Glomerular endothelial cell (primary cell): ENCODE measurements around the gene DTNA. TPM values are rescaled to one million over a fixed set of nuclear protein-coding genes. Genes with fewer than 3 reads are reported as not detected.
"Not testable (repeated sequence)": the region's sequence is repeated elsewhere in the genome, so short reads cannot be mapped to it uniquely, and the experiment has no call there.

Source experiments
- DNase-seq: peaks from one replicate; pipeline ENCODE4 v3.0.0-alpha.2; 2011; ENCODE audit warnings: low read depth, low spot score; ENCODE audit errors: extremely low read depth
- total RNA-seq: library from RNA; depleted of rRNA; stranded (reverse); fragments of >200 nt; gene quantifications from 2 replicates; pipeline ENCODE4 v1.2.3, GENCODE V29; 2015

Gene DTNA
- total RNA-seq, 1 donor from 2014 or later: 12.3 TPM

DNA sequence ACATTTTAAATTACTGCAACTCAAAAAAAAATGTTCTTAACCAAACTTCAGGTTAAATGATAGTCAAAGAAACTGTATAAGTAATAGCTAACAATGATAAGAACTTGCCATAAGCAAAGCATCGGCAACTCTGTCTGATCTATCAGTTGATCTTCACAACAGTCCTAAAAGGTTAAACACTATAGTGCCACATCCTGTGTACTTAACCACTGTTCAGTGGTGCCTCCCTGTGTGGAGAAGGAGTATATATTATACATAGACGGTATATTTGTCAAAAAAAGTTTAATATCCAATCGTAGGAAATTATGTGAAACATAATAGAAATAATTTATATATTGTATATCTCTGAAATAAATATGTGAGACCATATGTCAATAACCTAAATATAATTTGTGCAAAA, 13.0 kb downstream of the DTNA start:
- DNase-seq: no peak

DNA sequence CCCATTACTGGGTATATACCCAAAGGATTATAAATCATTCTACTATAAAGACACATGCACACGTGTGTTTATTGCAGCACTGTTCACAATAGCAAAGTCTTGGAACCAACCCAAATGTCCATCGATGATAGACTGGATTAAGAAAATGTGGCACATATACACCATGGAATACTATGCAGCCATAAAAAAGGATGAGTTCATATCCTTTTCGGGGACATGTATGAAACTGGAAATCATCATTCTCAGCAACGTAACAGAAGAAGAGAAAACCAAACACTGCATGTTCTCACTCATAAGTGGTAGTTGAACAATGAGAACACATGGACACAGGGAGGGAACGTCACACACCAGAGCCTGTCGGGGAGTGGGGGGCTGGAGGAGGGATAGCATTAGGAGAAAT, 15.6 kb downstream of the DTNA start:
- DNase-seq: not testable (repeated sequence)

DNA sequence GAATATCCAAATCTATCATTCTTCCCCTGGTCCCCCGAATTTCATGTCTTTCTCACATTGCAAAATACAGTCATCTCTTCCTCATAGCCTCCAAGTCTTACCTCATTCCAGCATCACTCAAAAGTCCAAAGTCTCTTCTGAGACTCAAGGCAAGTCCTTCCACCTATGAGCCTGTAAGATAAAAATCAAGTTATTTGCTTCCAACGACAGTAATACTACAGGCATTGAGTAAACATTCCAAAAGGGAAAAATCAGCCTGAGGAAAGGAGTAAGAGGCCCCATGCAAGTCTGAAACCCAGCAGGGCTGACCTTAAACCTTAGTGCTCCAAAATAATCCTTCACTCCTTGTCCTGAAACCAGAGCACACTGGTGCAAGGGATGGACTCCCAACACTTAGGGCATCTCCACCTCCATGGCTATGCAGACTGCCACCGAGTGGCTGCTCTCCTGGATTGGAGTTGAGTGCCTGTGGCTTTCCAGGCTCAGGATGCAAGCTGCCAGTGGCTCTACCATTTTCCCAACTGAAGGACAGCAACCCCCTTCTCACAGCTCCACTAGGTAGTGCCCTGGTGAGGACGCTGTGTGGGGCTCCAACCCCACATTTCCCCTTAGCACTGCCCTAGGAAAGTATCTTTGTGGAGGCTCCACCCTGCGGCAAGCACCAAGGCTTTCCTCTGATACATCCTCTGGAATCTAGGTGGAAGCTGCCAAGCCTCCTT, 16.3 kb downstream of the DTNA start:
- no peak for DNase-seq

DNA sequence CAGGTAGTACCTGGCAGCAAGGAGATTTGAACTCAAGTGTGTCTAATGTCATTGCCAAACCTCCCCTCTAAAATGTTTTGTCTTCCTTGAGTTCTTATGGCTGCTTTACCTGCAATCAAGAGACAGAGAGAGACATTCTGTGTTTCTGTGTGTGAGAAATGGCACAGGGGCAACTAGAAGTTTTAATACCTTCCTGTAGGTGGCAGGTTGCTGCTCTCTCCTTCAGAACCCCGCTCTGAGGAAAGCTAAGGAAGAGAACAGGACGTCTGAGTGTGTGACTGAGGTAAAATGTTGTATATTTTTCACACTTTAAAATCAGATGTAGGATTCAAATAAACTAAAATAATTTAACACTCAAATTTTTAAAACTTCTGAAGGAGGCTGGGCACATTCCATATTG, 19.2 kb downstream of the DTNA start:
- no peak for DNase-seq

DNA sequence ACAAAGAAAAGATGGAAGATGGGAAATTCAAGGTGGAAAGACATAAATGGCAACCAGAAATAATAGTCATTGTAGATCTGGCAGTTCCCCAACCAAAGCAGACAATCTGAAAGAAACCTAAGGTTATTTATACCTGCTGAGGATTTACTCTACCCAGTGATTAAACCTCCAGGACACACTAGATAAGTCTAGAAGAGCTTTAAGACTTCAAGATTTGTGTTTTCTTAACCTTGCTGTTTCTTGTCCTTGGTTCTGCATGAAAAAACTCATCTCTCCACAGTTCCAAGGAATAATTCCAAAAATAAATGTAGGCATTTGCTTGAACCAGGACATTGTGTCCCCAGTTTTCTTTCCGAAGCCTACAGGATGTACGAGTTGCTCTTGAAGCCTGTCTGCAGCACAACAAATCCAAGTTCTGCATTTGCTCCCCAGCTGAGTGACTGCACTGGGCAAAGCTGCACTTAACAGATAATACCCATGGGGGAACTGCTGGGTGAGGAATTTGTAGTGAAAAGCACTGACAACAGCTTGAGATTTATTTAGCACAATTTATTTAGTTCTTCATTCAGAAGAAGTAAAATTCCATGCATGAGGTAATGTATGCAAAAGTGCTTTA, 19.8 kb downstream of the DTNA start:
- DNase-seq: no peak

DNA sequence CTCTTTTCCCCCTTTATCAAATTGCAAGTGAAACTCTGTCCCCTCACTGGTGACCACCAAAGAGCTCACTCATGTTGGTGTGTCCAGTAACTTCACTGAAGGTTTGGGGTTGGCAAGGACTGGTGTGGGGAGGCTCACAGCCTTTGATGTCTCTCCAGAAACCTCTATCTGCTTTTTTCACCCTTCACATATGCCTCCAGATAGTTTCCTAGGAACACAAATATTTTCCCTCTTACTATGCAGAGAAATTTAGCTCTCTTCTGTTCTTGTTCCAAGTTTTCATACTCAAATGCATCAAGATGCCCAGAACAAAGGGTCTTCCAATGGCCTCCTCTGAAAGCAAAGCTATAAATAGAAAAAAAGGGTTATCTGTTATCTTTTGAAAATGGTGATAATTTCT, 20.7 kb downstream of the DTNA start:
- DNase-seq: no peak

DNA sequence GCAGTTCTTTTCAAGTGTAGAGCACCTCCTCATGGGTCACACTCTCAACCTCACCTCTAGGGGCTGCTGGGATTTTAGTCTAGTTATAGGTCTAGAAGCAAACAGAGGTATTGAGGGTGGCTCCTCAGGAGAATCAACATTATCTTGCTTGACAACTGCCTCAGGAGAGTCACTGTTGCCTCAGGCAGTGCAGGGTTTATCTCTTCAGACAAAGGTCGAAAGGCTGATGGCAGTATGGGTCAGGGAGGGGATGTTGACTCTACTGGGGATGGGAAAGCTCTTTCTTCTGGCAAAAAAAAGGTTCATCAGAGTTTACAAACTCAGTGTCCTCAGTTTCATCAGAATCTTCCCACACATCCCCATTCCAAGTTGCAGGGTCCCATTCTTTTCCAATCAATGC, 24.0 kb downstream of the DTNA start:
- DNase-seq: no peak

DNA sequence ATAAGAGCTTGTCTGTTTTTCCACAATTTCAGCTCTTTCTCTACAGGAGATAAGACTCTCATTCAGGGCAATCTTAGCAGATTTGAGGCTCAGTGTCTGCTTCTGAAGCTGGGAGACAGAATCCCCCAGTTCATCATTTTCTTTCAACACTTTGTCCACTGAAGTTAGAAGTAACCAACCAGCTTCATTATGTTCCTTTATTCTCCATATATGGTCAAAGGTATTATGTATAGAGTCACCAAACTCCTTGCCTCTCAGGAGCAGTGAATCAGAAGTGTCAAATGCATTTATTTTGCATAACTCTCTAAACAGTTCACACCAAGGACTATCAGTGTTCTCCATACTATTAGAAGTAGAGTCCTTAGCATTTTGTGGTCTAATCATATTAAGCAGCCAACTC, 24.4 kb downstream of the DTNA start:
- not testable (repeated sequence) for DNase-seq

DNA sequence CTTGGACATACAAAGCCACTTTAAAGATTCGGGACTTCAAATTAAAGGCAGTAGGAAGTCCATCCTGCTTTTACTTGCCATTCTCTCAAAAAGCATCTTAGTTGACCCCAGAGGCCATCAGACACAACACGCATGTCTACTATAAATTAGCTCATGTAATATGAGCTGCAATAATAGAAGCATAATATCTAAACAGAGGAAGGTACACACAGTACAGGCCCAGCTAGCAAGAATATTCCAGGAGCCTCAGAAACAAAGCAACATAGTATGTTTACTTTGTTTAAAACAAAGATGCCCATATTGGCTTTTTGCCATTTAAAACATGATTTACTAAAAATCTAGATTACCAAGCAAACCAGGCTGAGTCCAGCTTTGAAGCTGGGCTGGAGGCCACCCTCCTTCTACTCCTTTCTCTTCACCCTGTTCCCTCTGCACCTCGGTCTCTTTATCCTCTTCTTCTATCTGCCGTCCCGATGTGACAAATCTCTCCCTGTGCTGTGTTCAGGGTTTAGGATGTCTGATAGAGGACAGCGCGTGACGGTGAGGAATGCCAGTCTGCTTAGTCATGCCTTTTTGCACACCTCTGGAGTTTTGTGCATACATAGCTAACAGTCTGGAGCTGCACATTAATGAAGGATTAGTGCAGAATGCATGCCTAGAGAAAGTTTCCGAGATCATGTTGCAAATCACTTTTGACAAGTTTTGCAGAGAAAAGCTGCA, 28.2 kb downstream of the DTNA start:
- no peak for DNase-seq

DNA sequence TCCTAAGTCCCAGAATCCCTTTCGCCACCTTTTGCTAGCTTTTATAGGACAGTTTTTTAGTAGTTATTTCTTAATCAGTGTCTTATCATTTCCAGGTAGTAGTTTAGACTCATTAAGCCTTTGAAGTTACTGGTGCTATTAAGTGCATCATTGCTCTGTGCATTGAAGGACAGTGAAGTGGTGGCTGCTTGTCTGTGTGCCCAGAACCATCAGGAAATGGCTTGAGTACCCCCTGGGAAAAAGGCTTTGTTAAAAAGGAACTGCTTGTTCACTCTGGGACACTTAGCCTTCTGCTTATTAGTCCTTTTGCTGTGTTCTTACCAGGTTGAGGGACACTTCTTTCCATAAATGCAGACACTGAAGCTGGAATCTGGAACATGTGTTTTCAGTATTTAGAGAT, 30.0 kb downstream of the DTNA start:
- no peak for DNase-seq

DNA sequence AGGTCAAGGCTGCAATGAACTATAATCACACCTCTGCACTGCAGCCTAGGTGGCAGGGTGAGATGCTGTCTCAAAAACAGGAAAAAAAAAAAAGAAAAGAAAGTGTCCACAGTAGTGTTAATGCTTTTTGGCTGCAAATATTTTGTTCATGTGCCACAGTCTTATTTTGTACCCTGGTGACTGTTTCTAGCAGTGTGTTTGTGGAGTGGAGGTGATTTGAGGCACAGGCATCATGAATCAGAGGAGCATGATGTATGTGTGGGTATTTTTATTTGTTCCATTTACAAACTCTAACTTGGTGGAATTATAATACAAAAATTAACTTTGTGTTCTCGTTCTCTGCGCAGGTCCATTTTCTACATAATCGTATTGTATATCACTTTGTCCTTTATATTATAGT, 30.6 kb downstream of the DTNA start:
- no peak for DNase-seq

DNA sequence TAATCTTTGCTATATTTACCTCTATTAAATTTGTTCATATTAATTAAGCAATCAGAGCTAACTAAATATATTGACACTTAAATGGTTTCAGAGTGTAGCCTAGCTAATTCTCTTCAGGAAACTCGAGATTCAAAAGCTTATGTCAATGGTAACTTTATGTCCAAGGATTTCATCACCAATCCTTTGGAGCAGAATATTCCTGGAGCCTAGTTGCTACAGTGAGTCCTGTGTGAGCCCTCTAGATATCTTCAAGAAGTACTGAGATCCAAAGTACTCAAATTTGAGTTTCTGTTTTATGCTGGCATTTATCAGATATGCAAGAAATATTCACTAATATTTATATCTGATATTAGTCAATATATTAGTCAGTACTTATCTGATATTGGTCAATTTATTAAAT, 31.3 kb downstream of the DTNA start:
- DNase-seq: no peak

DNA sequence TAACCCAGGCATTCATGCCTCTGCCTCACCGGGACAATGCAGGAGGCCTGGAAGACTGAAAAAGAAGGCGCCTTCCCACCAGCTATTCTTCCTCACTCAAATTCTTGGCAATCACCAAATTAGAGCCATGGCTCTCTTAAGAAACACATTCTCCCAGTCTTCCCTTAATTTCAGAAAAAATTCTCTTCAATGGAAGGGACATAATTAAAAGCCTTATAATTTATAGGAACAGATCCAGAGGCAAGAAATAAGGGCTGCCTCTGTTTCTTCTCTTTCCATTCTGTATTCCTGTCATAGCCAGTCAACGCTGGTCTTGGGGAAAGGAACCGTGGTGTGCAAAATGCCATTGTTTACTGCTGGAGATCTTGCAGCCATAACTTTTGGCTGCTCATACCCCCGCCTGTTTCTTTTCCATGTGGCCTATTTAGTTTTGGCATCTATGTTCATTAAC, 32.8 kb downstream of the DTNA start:
- no peak for DNase-seq

DNA sequence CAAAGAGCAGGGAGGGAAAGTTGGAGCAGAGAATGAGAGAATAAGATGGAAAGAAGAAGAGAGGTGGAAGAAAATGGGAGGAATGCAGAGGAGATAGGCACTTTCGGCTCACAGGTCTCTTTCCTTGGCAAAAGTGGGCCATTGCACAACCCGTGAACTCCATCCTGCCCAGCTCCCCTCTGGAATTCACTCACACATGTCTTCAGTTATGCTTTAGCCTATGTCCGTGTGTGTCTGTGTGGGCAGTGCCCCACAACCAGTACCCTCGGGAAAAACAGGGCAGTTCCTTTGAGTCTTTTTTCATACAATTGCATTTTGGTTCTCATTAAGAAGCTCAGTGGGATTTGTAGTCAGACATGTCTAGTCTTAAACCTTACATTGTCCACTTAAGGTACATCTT, 34.5 kb downstream of the DTNA start:
- no peak for DNase-seq

DNA sequence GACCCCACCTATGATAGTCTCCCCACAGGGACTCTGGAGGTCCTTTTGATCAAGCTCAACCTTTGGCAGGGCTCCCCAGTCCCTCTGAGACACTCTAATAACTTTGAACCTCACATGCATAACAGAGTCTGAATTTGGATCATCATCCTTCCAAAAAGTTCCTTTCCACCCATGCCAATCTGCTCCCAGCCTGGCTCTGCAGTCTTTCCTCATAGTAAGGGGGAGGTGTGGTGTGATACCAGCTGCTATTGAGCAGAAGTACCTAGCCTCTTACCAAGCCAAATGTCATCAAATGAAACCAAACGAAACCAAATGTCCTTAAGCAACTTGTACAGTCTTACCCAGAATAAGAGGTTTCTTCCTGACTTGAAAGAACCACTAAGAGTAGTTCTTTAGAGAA, 36.5 kb downstream of the DTNA start:
- no peak for DNase-seq

DNA sequence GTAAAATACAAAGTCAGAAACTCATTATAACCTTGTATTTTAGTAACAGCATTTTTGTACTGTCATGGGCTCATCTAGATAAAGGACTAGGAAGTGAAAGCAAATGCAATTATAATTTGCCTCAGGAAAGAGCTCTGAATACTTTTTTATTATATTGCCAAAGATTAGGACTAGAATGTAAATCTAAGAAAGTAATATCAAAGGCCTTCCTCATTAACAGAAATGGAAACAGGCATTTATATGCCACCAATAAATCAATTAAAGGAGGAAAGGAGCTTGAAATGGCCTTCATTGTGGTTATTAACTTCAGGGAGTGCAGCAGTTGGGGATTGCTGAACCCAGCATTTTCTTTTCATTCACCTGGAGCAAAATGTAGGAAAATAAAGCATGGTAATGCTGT, 39.6 kb downstream of the DTNA start:
- DNase-seq: no peak

DNA sequence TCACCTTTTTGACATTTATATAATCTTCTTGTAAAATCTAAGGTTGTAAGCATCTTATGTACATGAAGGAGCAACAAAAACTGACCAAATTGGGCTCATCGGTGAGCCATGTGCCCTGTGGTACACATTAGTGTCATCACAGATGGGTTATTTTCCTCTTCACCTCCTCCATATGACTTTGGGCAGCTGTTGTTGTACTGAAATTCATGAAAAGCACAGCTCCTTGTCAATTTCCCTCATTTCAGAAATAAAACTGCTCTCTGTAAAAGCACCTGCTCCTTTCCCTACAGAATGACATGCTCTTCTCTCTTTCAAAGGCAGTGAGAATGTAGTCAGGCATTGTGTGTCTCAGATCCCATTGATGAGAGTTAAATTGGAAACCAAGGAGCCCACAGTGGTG, 42.0 kb downstream of the DTNA start:
- DNase-seq: no peak

DNA sequence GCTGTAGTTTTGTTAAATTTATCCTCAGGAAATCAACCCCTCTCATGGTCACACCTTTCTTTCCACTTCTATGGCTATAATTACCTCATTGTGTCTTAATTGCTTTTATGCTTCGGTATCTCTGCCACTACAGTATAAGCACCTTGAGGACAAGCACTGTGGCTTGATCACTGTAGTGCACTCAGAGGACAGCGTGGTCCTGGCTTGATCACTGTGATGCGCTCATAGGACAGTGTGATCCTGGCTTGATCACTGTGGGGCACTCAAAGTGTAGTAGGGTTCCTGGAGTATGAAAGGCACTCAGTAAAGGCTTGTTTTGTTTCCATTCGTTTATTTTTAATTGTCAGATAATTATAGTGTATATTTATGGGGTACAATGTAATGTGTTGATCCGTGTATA, 44.2 kb downstream of the DTNA start:
- DNase-seq: no peak

DNA sequence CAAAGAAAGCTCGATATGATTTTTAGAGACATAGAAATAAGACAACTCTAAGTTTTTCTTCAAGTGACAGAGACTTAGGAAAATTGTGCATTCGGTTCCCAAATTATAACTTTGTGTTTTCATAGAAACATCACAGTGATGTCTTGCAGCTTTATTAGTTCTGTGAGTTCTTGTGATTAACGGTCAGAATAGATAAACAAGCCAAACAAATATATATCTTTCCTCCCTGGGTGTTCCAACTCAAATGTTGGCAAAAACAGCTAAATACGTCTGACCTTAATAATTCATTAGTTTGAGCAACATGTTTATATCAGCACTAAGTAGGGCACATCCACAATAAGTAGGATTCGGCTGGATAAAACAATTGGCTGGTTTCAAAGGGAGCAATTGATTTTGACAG, 47.6 kb downstream of the DTNA start:
- no peak for DNase-seq

DNA sequence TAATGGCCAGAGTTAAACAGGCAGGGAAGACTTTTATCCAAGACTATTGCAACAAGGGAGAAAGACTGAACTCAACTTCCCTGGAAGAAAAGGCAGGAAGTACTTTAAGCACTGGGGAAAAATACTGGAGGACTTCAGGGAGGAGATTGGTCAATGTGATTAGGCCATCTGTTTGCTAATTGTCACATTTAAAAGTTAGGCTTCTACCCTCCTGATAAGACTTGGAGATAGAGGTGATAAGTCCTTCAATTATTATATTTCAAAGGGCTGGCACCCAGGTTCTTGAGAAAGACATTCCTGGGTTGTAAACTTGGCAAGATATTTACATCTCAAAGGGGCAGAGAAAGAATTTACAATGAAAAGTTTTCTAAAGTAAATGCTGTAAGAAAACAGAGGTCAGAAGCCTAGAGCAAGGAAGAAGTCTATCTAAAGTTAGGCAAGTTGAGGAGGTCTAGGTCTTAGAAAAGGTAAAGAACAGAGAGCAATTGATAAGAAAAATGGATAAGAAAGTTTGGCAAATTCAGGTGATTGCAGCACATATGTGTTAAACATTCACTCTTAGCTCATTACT, 48.4 kb downstream of the DTNA start:
- no peak for DNase-seq

DNA sequence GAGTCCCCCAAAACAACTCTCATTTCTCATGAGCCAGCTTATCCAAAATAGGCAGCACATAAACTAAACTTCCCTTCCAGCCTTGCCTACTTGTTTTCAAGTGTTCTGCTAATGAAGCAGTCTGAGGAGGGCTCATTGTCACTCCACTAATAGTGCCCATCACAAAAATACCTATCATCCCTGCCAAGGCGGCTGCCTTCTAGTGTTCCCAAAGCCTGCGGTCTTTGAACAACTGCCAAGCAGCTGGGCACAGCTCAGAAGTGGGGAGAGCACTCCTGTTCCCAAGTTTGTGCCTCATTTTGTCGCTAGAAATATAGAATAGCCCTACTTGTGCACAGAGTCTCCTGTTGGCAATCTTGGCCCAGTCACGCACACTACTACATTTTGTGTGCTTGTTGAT, 50.3 kb downstream of the DTNA start:
- no peak for DNase-seq

DNA sequence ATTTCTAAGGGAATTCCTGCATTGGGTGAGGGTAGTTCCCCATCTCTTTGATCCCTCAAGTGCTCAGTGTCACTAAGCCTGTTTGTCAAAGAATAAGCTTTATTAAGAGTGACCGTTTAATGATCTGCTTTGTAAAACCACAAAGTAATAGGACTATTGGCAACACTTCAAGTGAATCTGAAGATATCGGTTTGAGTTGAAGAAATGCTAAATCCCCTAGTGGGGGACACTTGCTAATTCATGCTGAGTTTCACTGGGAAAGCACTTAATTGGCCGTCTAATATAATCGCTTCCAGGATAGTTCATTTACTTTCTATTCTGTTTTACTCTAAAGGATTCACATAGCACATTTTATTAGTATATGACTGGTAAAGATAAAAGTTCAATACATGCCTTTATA, 54.4 kb downstream of the DTNA start:
- no peak for DNase-seq
